Measurements from ENCODE around the gene PCA3. TPM values are rescaled to one million over a fixed set of nuclear protein-coding genes. Genes with fewer than 3 reads are reported as not detected.
"Not testable (repeated sequence)": the region's sequence is repeated elsewhere in the genome, so short reads cannot be mapped to it uniquely, and the experiment has no call there.

The PCA3 gene
- under 1 TPM in 2 of 3 donors, not detected in 1; 0.11 to 0.25 TPM for polyA plus RNA-seq

DNA sequence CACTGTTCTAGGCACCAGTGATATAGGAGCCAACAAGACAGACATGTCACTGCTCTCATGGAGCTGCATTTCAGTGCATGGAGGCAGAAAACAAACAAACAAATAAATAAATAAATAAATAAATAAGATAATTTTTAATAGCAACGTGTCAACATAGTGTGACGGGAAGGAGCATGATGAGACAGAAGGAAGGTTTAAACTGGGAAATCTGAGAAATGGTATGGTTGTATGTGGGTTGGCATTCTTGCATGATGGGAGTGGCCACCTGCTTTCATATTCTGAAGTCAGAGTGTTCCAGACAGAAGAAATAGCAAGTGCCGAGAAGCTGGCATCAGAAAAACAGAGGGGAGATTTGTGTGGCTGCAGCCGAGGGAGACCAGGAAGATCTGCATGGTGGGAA is at the start of gene PCA3:
Gene PCA3 (plus strand): TSS at position 301 of the 400 bp plus-strand sequence.
- WGBS, 3 donors, result 95 to 98% (median 95%) methylated on average over 4 of the region's 4 CpGs

GRCh38 chr9:76716085-76716672 is 48.1 kb upstream of the PCA3 start:
- WGBS, 3 donors, result 70 to 86% (median 73%) methylated on average over 7 of the region's 7 CpGs
- no peak overlapping the region for H3K27ac ChIP-seq (ENCODE audit: low read depth, low read length)

More for the DNA sequence above, at the start of gene PCA3:
- no peak within 1 kb of the TSS for H3K27ac ChIP-seq (ENCODE audit: low read depth, low read length)

GRCh38 chr9:76717176-76717575 is 47.1 kb upstream of the PCA3 start:
- H3K27ac ChIP-seq (ENCODE audit: low read depth, low read length), result no peak overlapping the region
- 36 to 46% (median 42%) methylated on average over 5 of the region's 5 CpGs for WGBS, 3 donors

GRCh38 chr9:76717613-76718012 is 46.6 kb upstream of the PCA3 start:
- 18 to 39% (median 24%) methylated on average over 5 of the region's 5 CpGs for WGBS, 3 donors
- H3K27ac ChIP-seq (ENCODE audit: low read depth, low read length), result no peak overlapping the region

- no peak overlapping the region for H3K27ac ChIP-seq (ENCODE audit: low read depth, low read length)
- WGBS, 3 donors, result 63 to 71% (median 69%) methylated on average over 4 of the region's 4 CpGs
Measured at GRCh38 chr9:76718166-76718565, 46.1 kb upstream of the PCA3 start.

DNA sequence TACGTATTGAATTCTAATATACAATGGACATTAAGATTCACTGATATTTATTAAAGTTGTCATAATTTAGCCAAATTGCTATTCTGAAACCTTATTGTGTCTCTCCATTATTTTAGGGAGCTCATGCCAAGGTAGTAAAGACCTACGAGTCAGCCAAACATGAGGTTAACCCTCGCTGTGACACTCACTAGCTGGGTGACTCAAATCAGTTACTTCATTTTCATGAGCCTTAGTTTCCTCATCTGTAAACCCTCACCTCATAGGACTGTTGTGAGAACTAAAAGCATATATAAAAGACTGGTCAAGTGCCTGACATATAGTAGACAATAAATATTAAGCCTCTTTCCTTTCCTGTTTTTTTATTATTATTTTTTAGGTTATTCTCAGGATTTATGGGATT is 44.0 kb upstream of the PCA3 start:
- no peak overlapping the region for H3K27ac ChIP-seq (ENCODE audit: low read depth, low read length)
- WGBS, 3 donors, result 61 to 71% (median 67%) methylated on average over 3 of the region's 3 CpGs

DNA sequence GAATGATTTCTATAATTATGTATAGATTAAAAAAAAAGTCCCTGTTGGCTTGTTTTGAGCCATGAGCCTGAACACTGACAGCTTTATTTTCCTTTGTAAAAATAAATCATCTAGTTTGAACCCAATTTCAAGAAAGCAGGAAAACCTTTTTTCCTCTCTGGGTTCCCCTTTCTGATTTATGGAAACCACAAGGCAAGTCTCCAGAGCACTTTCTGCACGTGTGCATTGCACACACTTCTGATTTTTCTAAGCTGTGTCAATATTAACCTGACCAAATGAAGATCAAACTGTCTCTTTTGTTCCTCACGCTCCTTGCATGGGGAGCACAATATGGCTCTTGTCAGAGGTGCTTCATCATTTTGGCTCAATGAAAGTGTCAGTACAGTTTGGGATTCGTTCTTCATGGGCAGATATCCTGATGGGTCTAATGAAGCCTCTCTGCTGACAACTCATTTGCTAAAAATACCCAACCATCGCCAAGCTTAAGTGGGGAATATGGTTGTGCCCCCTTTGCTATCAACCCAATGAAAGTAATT is 39.2 kb upstream of the PCA3 start:
- WGBS, 3 donors, result 27 to 59% (median 33%) methylated on average over 4 of the region's 4 CpGs
- H3K27ac ChIP-seq (ENCODE audit: low read depth, low read length), result no peak overlapping the region

DNA sequence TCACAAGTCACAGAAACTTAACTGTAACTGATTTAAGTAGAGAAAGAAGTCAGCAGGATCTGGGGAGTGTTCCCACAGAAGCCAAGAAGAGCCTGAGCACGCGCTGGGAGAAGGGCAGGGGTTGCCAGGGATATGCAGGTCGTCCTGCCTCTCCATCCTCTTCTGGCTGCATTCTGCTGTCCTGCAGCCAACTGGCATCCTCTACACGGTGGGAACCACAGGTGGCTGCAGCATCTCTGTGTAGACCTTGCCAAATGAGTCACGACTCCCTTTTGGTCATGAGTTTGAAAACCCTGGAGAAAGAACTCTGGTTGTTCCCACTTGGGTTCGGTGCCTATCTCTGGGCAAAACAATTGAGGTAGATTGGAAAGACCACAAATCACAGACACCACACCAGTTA is 38.4 kb upstream of the PCA3 start:
- WGBS, 3 donors, result 61 to 77% (median 65%) methylated on average over 6 of the region's 6 CpGs
- H3K27ac ChIP-seq (ENCODE audit: low read depth, low read length), result no peak overlapping the region

- no peak overlapping the region for H3K27ac ChIP-seq (ENCODE audit: low read depth, low read length)
- WGBS, 3 donors, result 85 to 94% (median 89%) methylated on average over 3 of the region's 3 CpGs
Measured at GRCh38 chr9:76729116-76729515, 35.1 kb upstream of the PCA3 start.

DNA sequence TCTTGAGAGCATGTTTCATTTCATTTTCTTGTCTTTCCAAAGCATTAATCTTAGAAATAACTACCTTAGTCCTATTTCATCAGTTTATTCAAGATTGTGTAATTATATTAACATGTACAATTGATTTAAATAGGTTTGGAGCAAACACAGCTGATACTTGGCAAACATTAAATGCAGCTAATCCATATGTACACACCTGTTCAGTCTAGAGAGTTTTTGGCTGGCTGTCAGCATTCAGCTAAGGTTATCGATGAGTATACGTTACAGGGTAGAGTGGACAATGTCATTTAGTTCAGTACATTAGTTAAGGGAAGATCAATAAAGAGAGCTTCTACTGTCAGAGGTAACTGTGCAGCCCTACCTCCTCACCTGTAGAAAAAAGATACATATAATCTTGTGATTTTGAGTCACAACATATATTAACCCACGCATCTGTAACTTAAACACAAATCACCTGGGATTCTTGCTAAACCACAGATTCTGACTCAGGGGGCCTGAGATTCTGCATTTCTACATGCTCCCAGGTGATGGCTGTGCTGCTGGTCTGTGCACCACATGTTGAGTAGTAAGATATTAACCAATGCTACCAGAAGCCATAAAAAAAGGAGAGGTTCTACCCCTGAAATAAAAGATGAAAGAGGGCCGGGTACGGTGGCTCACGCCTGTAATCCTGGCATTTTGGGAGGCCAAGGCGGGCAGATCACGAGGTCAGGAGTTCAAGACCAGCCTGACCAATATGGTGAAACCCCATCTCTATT is 34.1 kb upstream of the PCA3 start:
- WGBS, 3 donors, result 68 to 93% (median 89%) methylated on average over 8 of the region's 8 CpGs
- no peak overlapping the region for H3K27ac ChIP-seq (ENCODE audit: low read depth, low read length)

- WGBS, 3 donors, result 70 to 93% (median 85%) methylated on average over 6 of the region's 6 CpGs
- H3K27ac ChIP-seq (ENCODE audit: low read depth, low read length), result no peak overlapping the region
Measured at GRCh38 chr9:76730801-76731200, 33.4 kb upstream of the PCA3 start.

DNA sequence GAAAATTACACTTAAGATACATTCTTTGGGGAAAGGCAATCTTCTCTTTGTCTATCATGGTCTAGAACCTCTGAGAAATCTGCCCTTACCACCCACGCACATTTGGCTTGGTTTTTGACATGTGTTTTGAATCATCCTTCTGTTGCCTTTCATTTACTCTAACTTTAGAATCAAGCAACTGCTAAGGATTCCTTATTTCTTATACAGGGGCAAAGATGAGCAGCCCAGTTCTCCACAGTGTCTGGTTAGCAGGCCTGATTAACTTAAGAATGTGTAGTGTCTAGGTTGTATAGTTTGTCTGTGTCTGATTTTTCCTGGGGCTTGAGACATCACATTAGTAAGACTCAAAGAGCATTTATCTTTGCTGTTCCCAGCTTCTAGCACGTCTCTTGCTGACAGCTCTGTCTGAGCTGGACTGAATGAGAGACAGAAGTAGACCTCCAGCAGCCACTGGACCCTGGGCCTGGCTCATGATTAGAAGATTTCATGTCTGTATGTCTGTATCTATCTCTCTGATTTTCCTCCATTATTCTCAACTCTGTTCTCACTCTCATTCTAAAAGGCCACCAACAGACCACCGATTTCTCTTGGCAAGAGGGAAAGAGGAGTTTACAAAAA is 31.8 kb upstream of the PCA3 start:
- H3K27ac ChIP-seq (ENCODE audit: low read depth, low read length), result no peak overlapping the region
- WGBS, 3 donors, result 33 to 78% (median 72%) methylated on average over 3 of the region's 3 CpGs

DNA sequence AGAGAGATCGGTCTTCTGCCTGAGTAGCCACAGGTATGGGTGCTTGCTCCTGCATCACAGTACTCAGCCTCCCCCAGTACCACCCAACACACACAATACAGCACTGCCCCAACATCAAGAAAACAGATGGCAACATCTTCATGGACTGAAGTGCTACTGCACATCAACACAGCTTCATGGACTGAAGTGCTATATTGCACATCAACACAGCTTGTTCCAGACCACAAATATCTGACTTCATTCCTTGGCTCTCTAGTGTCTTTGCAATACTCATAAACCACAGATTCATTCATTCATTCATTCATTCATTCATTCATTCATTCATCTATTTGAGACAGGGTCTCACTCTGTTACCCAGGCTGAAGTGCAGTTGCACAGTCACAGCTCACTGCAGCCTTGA is 31.1 kb upstream of the PCA3 start:
- 95 to 100% (median 98%) methylated on average over 1 of the region's 1 CpG for WGBS, 3 donors
- no peak overlapping the region for H3K27ac ChIP-seq (ENCODE audit: low read depth, low read length)

DNA sequence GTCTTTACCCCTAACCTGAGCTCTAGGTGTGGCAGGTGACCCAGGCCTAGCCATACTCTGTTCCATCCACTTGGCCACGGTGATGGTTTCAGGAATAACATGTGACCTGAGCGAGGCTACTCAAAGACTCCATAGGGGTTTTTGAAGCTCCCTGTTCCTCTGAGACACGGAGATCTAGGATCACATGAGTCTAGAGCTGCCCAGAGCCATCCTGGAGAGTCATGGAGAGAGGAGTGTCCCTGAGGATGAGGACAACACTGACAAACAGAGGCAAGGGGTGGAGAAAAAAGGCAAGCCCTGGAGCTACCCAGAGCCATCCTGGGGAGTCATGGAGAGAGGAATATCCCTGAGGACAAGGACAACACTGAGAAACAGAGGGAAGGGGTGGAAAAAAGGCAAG is 29.5 kb upstream of the PCA3 start:
- 84 to 94% (median 90%) methylated on average over 3 of the region's 3 CpGs for WGBS, 3 donors
- no peak overlapping the region for H3K27ac ChIP-seq (ENCODE audit: low read depth, low read length)

DNA sequence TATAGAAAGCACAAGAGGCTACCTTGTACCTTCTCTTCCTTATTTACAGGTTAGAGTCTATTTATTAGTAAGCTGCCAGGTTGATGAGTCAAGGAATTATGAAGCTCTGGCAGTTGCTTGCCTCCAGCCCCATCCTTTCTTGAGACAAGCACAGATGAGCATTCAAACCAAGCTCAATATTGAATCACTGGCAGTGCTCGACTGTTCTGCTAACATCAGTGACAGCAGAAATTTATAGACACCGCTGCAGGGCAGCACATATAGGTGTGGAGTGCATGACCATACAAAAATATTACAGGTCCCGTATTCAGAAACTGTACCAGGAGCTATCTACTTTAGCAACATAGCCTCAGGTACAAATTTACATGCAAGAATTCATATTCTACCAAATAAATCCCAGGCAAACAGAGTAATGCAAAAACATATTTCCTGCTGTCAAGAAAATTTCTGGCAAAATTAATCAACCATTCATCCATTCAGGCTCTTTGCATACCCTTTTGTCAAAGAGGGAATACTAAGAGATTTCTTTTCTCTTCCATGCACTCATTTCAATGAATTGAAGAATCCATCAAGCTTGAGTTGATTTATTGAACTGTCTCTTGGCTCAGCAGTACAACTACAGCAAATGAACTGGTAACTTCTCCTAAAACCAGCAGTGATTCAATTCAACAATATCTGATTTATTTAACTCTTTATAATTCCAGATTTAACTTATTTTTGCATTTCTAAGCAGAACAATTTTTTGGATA is 26.9 kb upstream of the PCA3 start:
- H3K27ac ChIP-seq (ENCODE audit: low read depth, low read length), result no peak overlapping the region
- WGBS, 3 donors, result 66 to 85% (median 81%) methylated on average over 3 of the region's 3 CpGs

GRCh38 chr9:76738402-76738801 is 25.8 kb upstream of the PCA3 start:
- 67 to 71% (median 71%) methylated on average over 5 of the region's 5 CpGs for WGBS, 3 donors
- H3K27ac ChIP-seq (ENCODE audit: low read depth, low read length), result no peak overlapping the region

GRCh38 chr9:76741524-76741923 is 22.7 kb upstream of the PCA3 start:
- 74 to 84% (median 78%) methylated on average over 5 of the region's 5 CpGs for WGBS, 3 donors
- H3K27ac ChIP-seq (ENCODE audit: low read depth, low read length), result no peak overlapping the region

DNA sequence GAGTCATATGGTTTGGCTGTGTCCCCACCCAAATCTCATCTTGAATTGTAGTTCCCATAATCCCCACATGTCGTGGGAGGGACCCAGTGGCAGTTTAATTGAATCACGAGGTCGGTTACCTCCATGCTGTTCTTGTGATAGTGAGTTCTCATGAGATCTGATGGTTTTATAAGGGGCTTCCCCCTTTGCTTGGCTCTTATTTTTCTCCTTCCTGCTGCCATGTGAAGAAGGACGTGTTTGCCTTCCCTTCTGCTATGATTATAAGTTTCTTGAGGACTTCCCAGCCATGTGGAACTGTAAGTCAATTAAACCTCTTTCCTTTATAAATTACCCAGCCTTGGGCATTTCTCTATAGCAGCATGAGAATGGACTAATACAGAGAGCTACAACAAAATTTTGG is 21.3 kb upstream of the PCA3 start:
- 75 to 91% (median 82%) methylated on average over 4 of the region's 4 CpGs for WGBS, 3 donors
- not testable (repeated sequence) for H3K27ac ChIP-seq (ENCODE audit: low read depth, low read length)

- H3K27ac ChIP-seq (ENCODE audit: low read depth, low read length), result no peak overlapping the region
Measured at GRCh38 chr9:76743931-76744330, 20.3 kb upstream of the PCA3 start.

More at GRCh38 chr9:76743931-76744330, 20.3 kb upstream of the PCA3 start:
- 15 to 48% (median 43%) methylated on average over 3 of the region's 3 CpGs for WGBS, 3 donors
